ENCODE results near the gene DNAH14.

DNA sequence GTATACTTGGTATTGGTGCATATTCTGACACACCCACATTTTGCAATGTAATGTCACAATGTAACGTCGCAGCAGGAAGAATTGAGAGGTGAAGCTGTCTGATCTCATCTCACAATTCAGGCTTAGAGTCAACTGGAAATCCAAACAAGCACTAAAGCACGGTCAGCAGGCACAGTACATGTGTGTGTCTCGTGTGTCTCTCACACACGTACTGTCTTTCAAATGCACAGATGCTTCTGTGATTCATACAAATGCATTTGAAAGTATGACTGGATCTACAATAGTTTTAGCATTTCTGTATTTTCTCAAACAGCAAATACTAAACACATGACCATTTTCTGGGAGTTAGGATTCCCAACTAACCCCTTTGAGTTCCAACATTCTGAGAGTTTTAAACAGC lies 471.5 kb downstream of the DNAH14 start:
- no peak for TF ChIP-seq CTCF (IDR thresholded peaks at IDR 0.05)
- no peak for TF ChIP-seq POLR2A (IDR thresholded peaks at IDR 0.05)

Data from adrenal gland (tissue), 5 donors.